G401.6 (cell line): ENCODE measurements around the gene COL4A1.

ENCODE experiments used
- FAIRE-seq: peaks from 2 replicates; lab custom pipeline; 2012; peaks lifted over from hg19 to GRCh38; lab: Jason Lieb, UNC

Gene COL4A1

GRCh38 chr13:110187641-110188161, 119.3 kb downstream of the COL4A1 start:
- no peak for FAIRE-seq

GRCh38 chr13:110186231-110186855, 120.6 kb downstream of the COL4A1 start:
- FAIRE-seq, result no peak

GRCh38 chr13:110185696-110186095, 121.3 kb downstream of the COL4A1 start:
- FAIRE-seq, result no peak

GRCh38 chr13:110183910-110184309, 123.0 kb downstream of the COL4A1 start:
- FAIRE-seq, result no peak

GRCh38 chr13:110182461-110182860, 124.5 kb downstream of the COL4A1 start:
- no peak for FAIRE-seq

GRCh38 chr13:110182003-110182402, 125.0 kb downstream of the COL4A1 start:
- no peak for FAIRE-seq

GRCh38 chr13:110179857-110180147, 127.2 kb downstream of the COL4A1 start:
- no peak for FAIRE-seq

GRCh38 chr13:110179116-110179856, 127.7 kb downstream of the COL4A1 start:
- FAIRE-seq, result no peak

- FAIRE-seq, result no peak
Observed at GRCh38 chr13:110177790-110178189, 129.2 kb downstream of the COL4A1 start.

- FAIRE-seq, result no peak
Observed at GRCh38 chr13:110176431-110176830, 130.5 kb downstream of the COL4A1 start.

- no peak for FAIRE-seq
Observed at GRCh38 chr13:110173247-110173818, 133.6 kb downstream of the COL4A1 start.

- FAIRE-seq, result no peak
Observed at GRCh38 chr13:110170882-110171281, 136.1 kb downstream of the COL4A1 start.

- FAIRE-seq, result no peak
Observed at GRCh38 chr13:110170020-110170790, 136.8 kb downstream of the COL4A1 start.

GRCh38 chr13:110168999-110169933, 137.7 kb downstream of the COL4A1 start:
- FAIRE-seq, result no peak

- no peak for FAIRE-seq
Observed at GRCh38 chr13:110166598-110166997, 140.4 kb downstream of the COL4A1 start.

- FAIRE-seq, result no peak
Observed at GRCh38 chr13:110164706-110165105, 142.3 kb downstream of the COL4A1 start.

GRCh38 chr13:110162866-110163658, 143.9 kb downstream of the COL4A1 start:
- no peak for FAIRE-seq

- no peak for FAIRE-seq
Observed at GRCh38 chr13:110162053-110162452, 144.9 kb downstream of the COL4A1 start.

- FAIRE-seq, result no peak
Observed at GRCh38 chr13:110161112-110161882, 145.7 kb downstream of the COL4A1 start.

GRCh38 chr13:110158226-110158625, 148.7 kb downstream of the COL4A1 start:
- FAIRE-seq, result no peak
